ENCODE results near the gene TGFB1I1.
"Not testable (repeated sequence)": the region's sequence is repeated elsewhere in the genome, so short reads cannot be mapped to it uniquely, and the experiment has no call there.

The TGFB1I1 gene

GRCh38 chr16:31489616-31490584 lies 17.9 kb downstream of the TGFB1I1 start:
- no peak for DNase-seq

- DNase-seq = no peak
These were observed 19.9 kb downstream of the TGFB1I1 start for GRCh38 chr16:31491778-31492418.

GRCh38 chr16:31493506-31494125 lies 21.7 kb downstream of the TGFB1I1 start:
- DNase-seq = no peak

- DNase-seq = no peak
These were observed 24.7 kb downstream of the TGFB1I1 start for GRCh38 chr16:31496670-31497069.

- DNase-seq = no peak
These were observed 26.5 kb downstream of the TGFB1I1 start for GRCh38 chr16:31498493-31498892.

GRCh38 chr16:31499928-31500327 lies 28.0 kb downstream of the TGFB1I1 start:
- no peak for DNase-seq

GRCh38 chr16:31501226-31501965 lies 29.4 kb downstream of the TGFB1I1 start:
- DNase-seq = no peak

- no peak for DNase-seq
These were observed 30.0 kb downstream of the TGFB1I1 start for GRCh38 chr16:31501966-31502348.

- DNase-seq = no peak
These were observed 31.0 kb downstream of the TGFB1I1 start for GRCh38 chr16:31502981-31503380.

- DNase-seq = not testable (repeated sequence)
These were observed 31.6 kb downstream of the TGFB1I1 start for GRCh38 chr16:31503555-31503954.

- DNase-seq = no peak
These were observed 32.2 kb downstream of the TGFB1I1 start for GRCh38 chr16:31504159-31504558.

GRCh38 chr16:31505483-31505882 lies 33.5 kb downstream of the TGFB1I1 start:
- DNase-seq = no peak

GRCh38 chr16:31507617-31507928 lies 35.6 kb downstream of the TGFB1I1 start:
- DNase-seq = no peak

GRCh38 chr16:31507929-31508705 lies 36.2 kb downstream of the TGFB1I1 start, which contains the start of gene RUSF1:
RUSF1 (minus strand) TSS chr16:31508391; CDS start chr16:31508373, 18 bp downstream.
- peak; percentile 88 for DNase-seq

GRCh38 chr16:31508706-31509195 lies 36.8 kb downstream of the TGFB1I1 start:
- DNase-seq = no peak

- no peak for DNase-seq
These were observed 41.2 kb downstream of the TGFB1I1 start for GRCh38 chr16:31513126-31513525.

GRCh38 chr16:31513884-31514283 lies 41.9 kb downstream of the TGFB1I1 start:
- DNase-seq = no peak

GRCh38 chr16:31517800-31518402 lies 45.9 kb downstream of the TGFB1I1 start:
- no peak for DNase-seq

- no peak for DNase-seq
These were observed 47.9 kb downstream of the TGFB1I1 start for GRCh38 chr16:31519759-31520431.

- no peak for DNase-seq
These were observed 49.4 kb downstream of the TGFB1I1 start for GRCh38 chr16:31521368-31521767.

- no peak for DNase-seq
These were observed 50.1 kb downstream of the TGFB1I1 start for GRCh38 chr16:31522071-31522470.

Data from activated CD4-positive, CD25-positive, alpha-beta regulatory T cell treated with anti-CD3 and anti-CD28 coated beads, Interleukin-2, amount 50 U/mL, for 72 hours (primary cell).